GM04504 (cell line): Measurements from ENCODE around the gene WDR18.

ENCODE experiments used
- DNase-seq: peaks from one replicate; pipeline ENCODE4 v3.0.0-alpha.2; 2012; ENCODE audit warnings: low read depth

The WDR18 gene

GRCh38 chr19:1042689-1043511 lies 58.8 kb downstream of the WDR18 start:
- DNase-seq: no peak
